Inferior parietal cortex (tissue), 1 donor: ENCODE results near the gene STOML1.
A peak's percentile ranks its signal among the peaks of the same experiment; 100 is the strongest.

Experiments
- DNase-seq: peaks from one replicate; pipeline ENCODE4 v3.0.0-alpha.2; 2016; ENCODE audit errors: extremely low spot score

STOML1 gene

DNA sequence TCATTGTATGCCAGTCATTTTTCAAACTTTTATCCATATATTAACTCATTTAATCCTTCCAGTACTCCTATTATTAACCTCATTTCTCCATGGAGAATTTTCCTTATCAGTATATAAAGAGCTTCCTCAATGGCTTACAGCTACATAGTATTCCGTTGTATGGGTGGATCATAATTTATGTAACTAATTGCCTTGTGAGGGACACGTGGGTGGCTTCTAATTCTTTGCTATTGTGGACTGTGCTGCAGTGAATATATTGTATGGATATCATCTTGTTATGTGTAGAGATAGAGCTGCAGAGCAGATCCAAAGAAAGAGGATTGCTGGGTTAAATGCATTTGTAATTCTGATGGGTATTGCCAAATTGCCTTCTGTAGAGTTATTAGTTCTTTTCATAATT, 27.6 kb upstream of the STOML1 start:
- DNase-seq: no peak

DNA sequence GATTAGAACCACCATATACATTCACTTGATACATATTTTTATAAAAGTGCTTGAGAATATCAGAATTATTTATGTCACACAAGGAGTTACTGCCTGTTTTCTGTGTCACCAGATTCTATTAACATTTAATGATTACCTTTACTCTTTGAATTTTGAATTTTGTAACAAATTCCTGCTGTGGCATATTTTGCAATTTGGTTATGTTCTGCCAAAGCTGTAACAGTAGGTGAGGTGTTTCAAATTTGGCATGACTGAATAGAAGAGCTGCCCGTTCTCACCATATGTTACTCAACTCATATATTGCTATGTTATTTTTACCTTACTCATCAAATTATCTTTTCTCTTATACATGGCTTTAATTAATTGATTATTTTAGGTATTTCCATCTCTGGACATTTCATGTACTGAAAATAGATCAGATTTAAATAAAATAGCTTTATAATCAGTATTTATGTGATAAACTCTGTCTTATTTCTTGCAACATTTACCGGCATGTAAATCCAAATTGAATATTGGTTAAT, 21.3 kb upstream of the STOML1 start:
- DNase-seq: no peak

DNA sequence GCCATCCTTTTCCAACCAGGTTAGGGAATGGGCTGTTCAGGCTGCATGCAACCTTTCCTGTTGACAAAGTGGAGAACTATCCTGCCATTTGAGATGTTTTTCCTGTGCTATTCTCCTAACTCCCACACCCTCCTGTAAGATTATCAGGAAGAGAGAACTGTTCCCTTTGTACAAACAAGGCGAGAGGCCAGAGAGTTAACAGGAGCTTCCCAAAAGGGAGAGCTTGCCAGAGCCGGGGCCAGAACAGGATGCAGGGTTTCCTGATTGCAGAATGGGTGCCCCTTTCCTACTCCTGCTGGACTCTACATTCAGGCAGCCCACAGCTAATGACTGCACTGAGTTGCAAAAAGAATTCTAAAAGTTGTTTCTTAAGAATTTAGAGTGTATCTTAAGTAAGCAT, 19.5 kb upstream of the STOML1 start:
- no peak for DNase-seq

DNA sequence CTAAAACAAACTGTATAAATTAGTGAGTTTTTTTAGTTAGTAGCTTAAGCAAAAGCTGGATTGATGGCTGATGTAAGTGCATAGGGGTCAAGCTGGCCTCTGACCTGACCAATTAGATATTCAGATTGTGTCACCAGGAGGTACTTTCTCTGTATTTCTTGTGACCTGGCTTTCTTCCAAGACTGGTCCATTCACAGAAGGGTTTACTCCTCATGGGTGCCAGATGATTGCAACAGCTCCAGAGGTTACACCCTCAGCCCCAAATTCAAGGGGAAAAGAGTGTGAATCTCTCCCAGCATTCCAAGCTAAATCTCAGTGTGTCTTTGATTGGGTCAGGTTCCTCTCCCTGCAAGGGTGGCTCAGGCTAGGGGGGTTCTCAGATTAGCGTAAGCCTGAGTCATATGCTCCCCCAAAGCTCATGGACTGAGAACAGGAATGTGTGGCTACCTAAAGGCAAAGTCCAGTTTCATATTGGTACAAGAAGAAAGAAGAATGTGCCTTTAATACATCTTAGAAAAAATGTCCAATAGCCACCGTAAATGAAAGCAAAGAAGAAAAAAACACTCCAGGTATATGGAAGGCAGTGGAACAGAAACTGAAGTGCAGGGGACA, 18.9 kb upstream of the STOML1 start:
- no peak for DNase-seq

DNA sequence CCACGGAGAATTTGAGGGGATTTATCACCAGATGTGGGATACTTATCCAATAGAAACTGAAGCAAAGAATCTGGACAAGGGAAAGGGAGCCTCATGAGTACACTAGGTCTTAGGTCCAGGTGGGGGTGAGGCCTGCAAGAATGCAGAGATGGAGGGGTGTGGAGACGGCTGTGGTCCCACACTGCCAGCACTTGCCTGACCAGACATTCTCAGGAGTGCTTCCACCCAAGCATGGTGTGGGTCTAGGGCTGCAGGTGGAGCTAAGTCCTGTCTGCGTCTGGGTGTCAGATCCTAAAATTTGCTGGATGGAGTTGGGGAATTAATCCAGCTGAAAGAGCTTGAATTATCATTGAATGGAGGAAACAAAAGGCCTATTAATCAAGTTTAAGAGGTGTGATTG, 16.8 kb upstream of the STOML1 start:
- DNase-seq: no peak

DNA sequence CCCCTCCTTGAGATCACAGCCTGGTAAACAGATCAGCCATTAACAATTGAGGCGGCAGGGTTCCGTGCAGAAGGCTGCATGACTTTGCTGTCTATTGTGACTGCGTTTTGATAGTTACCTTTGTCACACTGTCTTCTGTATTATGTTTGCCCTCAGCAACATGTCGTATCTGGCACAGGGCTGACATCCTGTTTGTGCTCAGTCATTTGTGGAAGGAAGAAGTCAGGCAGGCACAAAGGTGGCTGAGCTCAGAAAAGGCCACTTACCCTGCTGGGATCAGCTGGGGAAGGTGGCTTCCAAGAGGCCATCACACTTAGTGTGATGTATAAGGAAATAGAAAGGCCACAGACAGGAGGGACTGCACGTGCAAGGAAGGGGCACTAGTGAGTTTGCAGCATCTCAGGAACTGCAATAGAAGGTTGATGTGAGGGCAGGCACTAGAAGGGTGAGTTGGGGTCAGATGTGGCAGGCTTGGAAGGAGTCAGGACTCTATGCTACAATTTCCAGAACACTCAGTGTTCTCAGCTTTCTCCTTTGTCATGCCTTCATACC, 15.8 kb upstream of the STOML1 start:
- DNase-seq: no peak

DNA sequence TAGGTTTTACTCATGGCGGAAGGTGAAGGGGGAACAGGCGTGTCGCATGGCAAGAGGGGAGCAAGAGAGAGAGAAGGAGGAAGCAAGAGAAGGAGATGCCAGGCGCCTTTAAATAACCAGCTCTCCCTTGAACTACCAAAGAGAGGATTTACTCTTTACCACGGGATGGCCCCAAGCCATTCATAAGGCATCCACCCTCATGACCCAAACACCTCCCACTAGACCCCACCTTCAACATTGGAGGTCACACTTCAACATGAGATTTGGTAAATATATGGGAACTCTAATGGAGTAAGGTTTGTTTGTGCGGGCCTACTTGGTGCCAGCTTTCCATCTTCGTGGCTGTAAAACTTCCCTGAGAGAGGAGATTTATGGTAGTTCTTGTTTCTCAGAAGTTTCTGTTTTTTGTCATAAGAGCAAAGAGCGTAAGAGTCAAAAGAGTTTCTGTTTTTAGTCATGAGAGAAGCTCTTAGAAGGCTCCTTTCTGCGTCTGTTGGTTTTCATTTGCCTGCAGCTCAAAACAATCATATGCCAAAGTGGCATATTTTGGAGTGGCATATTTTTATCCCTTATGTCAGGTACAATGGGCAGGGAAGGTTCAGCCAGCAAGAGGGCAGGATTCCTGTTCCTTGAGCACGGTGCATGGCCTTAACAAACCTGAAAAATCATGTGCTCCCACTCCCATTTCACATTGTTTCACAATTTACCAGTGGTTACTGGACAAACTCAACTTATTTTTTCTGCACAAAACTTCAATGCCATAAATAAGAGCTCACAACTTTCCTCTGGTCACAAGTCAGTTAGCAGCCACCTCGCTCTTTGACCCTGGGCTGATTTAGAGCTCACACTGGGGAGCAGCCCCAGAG, 14.9 kb upstream of the STOML1 start:
- no peak for DNase-seq

DNA sequence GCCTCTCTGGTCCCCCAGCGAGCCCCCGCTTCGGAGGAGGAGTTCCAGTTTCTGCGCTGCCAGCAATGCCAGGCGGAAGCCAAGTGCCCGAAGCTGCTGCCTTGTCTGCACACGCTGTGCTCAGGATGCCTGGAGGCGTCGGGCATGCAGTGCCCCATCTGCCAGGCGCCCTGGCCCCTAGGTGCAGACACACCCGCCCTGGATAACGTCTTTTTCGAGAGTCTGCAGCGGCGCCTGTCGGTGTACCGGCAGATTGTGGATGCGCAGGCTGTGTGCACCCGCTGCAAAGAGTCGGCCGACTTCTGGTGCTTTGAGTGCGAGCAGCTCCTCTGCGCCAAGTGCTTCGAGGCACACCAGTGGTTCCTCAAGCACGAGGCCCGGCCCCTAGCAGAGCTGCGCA, 5.9 kb upstream of the STOML1 start:
- no peak for DNase-seq

DNA sequence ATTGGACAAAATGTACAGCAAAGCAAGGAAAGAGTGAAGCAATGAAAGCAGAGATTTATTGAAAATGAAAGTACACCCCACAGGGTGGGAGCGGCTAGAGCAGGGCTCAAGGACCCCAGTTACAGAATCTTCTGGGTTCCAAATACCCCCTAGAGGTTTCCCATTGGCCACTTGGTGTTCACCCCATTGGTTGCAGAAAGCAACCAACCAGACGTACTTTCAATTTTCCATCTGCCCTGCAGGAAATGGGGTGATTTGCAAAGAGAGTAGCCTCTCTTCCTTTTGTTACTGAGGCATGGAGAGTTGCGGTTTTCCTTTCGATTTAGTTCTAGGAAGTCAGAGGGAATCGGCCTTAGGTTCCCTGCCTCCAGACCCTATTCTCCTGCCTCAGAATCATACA, 4.8 kb upstream of the STOML1 start:
- DNase-seq: no peak

DNA sequence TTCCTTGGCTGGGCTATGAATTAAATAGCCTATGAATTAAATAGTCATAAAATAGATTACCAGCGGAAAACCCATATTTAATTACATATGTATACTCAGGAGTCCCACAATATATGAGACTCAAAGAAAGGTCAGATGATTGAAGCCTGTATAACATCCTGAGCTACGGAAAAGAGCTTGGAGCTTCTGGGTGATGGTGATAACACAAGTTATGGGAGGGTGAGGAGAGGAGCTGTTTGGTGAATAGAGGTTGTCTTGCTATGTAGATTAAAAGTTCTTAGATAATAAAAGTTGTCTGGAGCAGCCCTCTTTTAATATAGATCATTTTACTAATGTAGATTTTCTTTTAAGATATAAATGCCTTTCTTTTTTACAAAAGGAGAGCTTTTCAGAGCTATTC, 4.2 kb upstream of the STOML1 start:
- DNase-seq: no peak

DNA sequence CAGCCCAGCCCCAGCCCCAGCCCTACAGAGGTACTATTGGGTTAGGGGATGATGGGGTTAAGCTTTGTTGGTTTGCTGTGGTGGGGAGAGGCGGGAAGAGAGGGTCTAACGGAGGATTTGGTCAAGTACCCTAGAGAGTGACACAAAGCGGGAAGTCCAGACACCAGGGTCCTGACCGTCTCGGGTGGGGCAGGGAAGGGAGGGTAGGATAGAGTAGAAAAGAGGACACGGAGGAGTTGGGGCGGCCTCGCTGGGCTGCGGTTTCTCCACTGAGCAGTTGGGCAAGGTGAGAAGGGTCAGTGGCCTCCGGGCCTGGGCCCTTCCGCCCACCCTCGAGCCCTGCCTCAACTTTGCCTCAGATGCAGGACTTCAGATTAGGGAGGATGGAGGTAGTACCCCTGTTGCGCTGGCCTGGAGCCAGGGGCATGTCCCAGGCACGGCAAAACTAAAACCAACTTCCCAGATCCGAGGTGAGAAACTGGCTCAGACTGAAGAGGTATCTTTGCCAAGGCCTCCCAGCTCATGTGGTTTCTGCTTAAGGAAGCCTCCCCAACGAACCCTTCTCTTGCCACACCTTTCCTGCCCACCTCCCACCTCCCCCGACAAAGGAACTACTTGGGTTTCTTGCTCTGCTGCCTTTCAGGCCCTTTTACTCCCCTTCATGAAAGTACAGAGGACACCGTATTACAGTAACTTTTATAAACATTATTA, 3.0 kb upstream of the STOML1 start:
- no peak for DNase-seq

DNA sequence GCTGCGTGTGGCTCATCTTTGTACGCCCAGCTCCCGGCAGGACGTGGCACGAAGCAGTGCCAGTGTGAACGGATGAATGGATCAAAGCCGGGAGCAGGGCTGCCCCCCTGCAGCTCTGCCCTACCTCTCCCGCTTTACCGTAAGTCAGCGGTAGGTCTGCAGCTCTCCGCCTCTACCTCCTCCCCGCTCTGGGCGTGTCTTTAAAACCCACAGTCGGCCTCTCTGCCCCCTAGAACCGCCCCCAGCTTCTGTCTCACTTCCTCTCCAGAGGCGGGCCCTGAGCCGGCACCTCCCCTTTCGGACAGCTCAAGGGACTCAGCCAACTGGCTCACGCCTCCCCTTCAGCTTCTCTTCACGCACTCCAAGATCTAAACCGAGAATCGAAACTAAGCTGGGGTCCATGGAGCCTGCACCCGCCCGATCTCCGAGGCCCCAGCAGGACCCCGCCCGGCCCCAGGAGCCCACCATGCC, 2.4 kb upstream of the STOML1 start, which contains the start of gene PML:
Gene PML, plus strand, starts transcription at position 304 of the 471 bp plus-strand sequence. Its CDS starts 97 bp downstream, at position 401.
- DNase-seq: peak; percentile 92

DNA sequence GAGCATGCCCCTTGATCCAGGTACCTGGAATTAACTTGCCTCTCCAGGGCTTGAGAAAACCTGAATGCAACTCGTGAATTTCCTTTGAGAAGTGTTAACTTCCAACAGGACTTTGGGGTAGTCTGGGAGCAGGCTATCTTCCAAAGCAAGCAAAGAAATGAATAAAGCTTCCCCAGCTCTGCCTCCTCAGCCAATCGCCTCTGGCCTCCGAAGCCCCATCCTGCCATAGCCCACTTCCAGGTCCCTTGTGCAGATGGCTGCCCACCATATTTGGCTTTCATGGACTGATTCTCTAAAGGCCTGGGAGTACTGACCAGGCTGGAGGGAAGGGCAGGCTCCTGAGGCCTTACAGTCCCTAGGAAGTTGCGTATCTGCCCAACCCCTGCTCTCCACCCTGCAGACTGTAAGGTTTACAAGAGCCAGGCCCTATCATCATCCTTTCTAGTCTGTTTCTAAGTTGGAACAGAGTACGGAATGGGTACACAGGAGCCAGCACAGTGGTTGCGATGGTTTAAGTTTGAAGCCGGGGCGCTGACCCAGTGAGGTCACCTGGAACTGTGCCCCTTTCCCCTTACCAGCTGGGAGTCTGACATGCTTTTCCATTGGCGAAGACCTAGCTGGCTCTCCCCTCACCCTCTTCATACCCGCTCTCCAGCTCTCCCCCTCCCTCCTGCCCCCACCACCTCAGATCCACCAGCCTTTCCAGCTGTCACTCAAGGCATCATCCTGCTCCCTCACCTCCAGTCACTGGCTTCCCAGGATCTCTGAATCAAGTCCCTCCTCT, 1.3 kb upstream of the STOML1 start:
- DNase-seq: no peak

DNA sequence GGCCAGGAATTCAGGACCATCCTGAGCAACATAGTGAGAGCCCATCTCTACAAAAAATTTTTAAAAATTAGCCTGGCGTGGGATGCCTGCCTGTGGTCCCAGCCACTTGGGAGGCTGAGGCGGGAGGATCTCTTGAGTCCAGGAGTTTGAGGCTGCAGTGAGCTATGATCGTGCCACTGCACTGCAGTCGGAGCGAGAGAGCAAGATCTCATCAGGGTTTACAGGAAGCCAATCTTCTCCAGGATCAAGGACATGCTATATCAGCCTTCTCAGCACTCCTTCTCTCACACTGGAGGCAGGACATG, 451 bp upstream of the STOML1 start:
- DNase-seq: no peak

DNA sequence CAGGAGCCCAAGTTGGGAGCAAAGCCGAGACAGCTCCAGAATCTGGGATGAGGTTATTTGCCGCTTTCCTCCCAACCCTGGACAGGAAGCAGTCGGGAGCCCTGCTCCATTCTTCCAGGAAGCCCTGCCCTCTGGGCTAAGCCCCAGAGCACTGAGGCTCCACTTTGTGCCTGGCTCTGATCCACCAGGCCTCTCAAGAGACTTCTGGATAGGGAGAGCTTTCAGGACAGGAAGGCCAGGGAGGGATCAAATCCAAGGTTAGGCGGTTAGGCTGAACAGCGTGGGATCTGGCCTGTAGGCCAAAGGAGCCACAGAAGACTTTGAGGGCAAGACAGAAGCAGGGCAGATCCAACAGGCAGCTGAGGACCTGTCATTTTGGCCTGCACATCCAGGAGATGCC, 835 bp downstream of the STOML1 start:
- no peak for DNase-seq

DNA sequence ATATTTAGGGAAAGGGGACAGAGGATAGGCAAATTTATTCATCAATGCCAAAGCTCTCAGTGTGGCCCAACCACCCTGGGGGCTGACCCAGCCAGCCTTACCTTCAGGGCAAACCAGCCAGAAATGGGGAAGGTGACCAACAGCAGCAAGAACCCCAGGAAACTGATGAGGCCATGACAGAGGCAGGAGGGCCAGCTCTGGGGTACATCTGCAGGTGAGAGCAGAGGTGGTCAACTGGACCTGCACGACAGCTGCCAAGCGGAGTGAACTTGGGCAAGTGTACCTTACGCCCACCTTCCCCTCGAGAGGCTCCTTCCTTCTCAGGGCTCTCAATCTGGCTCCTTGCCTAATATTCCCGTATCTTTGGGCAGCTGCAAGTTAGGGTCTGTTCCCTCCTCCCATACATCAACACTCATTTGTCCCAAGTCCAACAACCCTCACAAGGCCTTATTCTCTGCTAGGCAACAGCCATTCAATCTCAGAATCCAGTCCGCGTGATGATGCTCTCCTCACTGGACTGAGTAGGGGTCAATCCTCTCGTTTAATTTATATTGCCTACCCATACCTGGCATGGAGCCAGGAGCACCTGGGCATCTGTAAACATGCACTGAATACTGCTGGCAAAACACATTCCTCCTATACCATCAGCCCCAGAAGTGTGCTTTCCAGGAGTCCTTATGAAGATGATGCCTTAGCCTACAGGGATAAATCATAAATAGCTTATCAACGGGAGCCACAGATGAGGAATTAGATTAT, 1.7 kb downstream of the STOML1 start:
- DNase-seq: no peak

DNA sequence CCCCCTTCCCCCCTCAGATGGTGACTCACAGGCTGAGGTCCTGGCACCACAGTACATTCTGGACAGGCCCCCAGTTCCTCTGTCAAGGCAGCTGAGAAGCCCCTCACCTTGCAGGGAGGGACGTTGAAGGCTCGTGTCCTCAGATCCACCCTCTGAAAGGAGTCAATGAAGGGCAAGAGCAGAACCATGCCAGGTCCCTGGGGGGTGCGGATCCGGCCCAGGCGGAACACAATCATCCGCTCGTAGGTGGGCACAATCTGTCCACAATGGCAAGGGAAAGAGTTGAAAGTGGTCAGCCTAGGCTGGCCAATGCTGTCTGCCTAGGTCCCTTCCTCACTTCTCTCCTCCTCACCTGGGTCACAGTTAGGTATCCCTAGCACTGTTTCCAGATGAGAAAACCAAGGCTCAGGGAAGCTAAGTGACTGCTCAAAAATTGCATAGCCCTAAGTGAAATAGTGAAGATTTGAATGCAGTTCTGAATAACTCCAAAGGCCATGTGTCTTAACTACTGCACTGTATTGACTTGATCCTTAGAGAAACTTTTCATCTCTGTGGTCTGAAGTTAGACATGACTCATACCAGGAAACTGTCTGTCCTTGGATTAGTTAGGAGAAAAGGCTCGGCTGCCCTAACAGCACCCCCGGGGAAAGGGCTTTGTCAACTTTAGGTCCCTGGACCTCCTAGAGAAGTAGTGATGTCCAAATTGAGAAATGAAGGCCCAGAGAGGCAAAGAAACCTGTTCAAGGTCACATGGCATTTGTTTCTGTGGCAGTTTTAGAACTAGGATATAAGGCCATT, 2.9 kb downstream of the STOML1 start:
- DNase-seq: no peak

DNA sequence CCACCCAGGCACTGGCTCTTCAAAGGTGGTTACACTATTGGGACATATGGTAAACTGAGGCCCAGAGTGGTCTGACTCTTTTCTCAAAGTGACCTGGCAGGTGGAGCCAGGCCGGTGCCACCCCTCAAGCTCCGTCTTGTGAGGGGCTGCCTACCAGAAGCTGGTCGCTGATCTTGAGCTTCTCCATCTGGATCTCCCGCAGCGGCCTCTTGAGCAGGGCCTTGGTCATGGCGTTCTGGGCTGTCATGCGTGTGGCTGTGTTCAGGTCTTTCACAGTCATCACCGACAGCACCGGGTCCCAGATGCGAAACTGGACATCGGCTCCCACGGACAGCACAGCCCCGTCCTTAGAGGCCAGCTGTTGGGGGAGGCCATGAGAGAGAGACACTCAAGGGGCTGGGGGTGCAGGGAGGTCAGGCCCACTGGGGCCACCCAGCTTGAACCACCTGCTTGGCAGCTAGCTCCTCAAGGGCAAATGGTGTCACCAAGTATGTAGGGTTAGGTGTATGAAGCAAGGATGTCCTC, 3.6 kb downstream of the STOML1 start:
- DNase-seq: no peak

DNA sequence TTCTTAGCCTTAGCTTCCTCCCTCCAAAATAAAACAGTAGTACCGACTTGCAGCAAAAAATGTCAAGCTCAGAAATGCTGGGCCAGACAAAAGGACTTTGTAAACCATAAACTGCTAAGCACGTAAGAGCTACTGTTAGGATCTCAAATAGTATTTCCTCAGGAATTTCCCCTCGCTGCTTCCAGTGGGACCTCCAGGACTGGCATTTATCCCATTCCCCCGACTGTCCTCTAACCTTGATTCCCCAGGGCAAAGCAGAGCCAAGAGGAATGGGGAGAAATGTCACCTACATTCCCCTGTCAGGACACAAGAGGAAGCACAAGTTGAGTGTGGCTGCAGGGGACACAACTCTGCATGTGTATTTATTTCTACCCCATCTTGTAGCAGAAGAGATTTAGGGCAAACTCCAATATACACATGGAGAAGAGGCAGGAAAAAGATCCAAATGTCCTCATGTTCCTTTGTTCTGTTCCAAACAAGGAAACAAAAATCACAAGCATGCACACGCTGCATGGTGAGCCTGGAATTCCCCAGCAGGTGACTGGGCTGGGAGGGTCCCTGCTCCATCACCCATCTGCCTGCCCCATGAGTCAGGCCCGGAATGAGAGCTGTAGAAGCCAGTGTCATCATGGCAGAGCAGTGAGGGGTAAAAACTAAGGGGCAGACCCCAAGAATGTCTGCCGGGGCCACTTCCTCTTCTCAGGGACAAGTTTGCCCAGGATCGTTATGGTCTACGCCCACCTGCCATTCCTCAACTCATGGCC, 4.2 kb downstream of the STOML1 start:
- DNase-seq: no peak
